GM21423 (cell line): ENCODE results near the gene NSUN3.
"Not testable (repeated sequence)": the region's sequence is repeated elsewhere in the genome, so short reads cannot be mapped to it uniquely, and the experiment has no call there.

ENCODE experiments used
- ATAC-seq: cut with Tn5 transposase; IDR thresholded peaks from one replicate; pipeline ENCODE4 v1.9.1; 2021; ENCODE audit warnings: mild to moderate bottlenecking, moderate library complexity; ENCODE audit not compliant: unreplicated experiment

The NSUN3 gene

GRCh38 chr3:94066506-94067500 is 3.9 kb downstream of the NSUN3 start:
- no peak for ATAC-seq

DNA sequence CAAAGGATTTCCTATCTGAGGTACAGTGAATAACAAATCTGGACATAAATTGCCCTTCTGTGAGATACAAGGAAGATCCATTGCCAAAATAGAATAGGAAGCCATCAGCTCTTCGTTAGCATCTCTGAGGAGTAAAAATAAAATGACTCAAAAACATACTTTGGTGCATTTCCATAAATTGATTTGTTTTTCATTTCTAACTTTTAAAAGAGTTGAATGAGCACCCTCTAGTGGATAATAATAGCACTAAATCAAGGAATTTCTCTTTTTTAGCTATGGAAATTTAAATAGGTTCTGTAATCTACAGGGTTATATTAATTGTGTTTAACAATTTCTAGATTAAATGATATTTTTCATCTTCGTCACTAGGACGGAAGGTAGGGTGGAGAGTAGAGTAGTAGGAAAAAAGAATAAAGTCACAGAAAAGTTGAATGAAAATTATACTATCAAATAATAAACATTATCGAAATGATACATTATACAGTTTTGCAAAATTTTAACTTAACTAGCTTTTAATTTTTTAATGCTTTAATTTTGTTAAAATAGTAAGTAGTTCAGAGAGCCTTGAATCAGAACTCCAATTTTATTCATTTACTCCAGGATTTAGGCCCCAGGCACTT is 6.4 kb downstream of the NSUN3 start:
- ATAC-seq = no peak

DNA sequence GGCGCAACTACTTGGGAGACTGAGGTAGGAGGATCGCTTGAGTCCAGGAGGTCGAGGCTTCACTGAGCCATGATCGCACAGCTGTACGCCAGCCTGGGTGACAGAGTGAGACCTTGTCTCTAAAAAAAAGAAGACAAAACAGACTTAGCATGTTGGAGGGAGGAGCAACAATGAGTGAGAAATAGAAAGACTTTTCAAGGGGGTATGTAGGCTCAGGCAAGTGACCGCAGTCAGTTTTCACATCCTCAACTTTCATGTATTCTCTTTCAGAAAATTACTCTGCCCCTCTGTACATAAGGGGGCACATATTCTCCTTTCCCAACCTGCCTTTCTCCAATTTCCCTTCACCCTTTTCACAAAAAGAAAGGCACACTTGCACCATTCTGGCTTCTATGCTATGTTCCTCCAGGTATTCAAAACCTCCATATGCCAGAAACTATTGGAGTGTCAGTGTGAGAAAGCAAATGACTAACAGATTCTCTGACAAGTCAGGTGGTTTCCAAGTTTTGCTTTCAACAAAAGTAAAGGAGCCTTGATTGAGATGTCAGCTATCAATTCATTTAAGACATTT is 7.6 kb downstream of the NSUN3 start:
- ATAC-seq = peak; percentile 52

GRCh38 chr3:94071713-94072284 is 8.9 kb downstream of the NSUN3 start:
- ATAC-seq = peak; percentile 88

DNA sequence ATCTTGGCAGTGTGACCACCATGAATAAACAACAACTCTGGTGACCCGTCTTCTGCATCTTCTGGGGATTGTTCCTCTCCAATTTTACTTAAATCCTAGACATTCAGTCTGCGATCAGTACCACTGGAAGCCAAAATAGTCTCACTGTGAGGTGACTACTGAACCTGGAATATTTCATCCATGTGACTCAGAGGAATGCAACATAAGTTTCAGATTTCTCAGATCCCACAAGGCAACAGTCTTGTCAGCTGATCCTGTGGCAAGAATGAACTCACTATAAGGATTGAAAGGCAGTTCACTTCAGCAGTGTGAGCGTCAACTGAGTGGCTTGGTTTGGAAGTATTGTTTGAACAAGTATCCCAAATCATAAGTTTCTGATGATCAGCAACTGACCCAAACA is 13.2 kb downstream of the NSUN3 start:
- ATAC-seq = no peak

DNA sequence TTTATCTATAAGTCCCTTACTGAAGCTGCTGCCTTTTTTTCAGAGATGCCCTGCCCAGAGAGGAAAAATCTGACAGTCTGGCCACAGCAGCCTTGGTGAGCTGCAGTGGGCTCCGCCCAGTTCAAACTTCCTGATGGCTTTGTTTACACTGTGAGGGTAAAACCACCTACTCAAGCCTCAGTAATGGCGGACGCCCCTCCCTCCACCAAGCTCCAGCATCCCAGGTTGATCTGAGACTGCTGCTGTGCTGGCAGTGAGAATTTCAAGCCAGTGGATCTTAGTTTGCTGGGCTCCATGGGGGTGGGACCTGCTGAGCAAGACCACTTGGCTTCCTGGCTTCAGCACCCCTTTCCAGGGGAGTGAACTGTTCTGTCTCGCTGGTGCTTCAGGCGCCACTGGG is 17.7 kb downstream of the NSUN3 start:
- not testable (repeated sequence) for ATAC-seq

DNA sequence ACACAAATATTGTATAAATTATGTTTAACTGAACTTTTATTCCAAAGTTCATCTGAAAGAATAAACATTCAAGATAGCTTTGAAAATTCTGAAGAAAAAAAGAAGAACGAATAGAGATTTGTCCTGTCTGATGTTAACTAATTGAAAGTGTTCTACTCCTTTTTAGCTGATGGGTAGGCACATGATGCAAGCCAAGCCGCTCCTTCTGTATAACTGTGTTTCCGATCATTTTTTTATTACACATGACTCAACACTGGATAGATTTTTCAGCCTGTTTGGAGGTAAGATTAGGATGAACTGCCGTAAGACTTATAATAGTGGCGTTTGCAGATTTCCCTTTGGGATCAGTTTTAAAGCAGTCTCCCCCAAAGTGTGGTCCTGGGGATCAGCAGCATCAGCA is 19.0 kb downstream of the NSUN3 start:
- no peak for ATAC-seq

DNA sequence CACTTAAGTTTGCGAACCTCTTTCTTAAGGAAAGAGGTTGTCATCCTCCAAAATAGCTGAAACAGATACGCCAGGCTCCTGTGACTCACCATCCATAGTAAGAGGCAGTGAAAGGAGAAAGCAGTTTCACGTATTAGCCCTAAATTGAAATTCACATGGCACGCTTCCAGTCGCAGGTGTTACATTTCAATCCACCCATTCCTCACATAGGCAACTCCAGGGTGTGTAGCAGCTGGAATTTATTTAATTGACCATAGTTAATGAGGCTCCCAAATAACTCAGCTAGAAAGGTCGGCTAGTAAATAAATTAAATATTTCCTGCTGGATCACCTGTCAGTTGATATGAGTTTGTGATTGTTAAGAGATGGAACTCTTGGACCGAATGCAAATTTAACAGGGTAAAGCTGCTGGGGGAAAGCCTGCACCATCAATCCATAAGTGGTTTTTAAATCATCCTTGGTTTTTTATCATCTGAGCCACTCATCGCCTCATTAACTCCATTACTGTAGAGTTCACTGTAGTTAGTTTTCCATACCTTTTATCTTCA is 19.6 kb downstream of the NSUN3 start:
- ATAC-seq = no peak

DNA sequence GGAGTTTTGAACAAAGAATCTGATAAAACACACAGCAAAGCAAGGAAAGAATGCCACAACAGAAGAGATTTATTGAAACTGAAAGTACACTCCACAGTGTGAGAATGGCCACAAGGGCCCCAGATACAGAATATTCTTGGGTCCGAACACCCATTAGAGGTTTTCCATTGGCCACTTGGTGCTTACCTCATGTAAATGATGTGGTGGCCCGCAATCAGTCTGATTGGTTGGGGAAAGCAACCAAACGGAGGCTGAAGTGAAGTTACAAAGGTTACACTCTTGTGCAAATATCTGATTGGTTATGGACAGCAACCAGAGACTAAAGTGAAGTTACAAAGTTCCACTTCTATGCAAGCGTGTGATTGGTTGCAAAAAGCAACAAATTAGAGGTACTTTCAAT is 20.4 kb downstream of the NSUN3 start:
- ATAC-seq = peak; percentile 76

- no peak for ATAC-seq
Observed at GRCh38 chr3:94089126-94089525, 26.3 kb downstream of the NSUN3 start.

DNA sequence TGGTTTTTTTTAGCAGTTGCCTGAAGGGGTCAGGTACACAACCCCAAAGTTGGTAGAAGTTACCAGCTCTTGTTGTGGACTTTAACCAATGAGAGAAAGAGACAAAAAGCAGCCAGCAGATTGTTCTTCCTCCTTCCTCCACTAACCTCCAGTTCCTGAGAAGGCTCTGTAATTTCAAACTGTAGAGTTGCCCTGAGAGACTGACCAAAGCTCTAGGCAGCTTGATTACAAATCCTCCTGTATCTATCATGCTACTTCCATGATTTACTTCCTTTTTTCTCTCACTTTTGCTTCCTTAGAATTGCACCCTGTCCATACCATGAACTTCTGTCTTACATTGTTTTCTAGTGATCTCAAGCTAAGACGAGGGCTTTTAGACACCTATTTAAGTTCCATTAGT is 29.2 kb downstream of the NSUN3 start:
- ATAC-seq = no peak

DNA sequence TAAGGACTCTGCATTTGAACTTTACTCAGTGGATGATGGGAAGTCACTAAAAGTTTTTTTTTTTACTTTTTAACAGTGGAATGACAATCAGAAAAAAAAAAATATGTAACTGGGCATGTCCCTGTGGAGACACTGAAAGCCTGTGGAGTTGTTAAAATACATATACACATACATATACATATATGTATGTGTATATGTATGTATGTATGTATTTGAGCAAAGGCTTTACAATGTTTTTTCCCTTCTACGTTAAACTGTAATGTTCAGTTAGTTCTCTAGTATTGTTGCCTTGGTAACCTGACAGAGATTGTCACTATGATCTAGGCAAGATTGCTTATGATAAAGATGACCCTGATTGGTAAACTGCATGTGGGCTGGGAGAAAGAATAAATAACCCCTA is 30.3 kb downstream of the NSUN3 start:
- ATAC-seq = no peak

DNA sequence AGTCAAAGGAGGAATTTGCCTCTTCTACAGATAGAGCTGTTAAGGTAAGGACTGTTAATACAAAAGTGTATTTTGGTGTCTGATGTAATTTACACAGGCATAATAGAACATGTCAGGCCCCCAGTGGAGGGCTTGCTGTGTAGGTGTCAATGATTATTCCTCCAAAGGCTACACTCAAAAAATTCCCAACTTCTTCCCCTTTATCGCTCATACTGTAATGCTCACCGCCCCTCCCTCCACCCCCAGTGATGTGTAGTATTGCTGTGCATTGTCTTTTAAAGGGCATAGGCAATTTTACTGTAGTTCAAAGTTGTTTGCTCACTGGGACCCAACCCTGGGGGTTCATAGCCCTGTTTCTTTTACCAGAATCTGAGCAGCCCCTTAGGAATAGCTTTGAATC is 32.2 kb downstream of the NSUN3 start:
- ATAC-seq = no peak

DNA sequence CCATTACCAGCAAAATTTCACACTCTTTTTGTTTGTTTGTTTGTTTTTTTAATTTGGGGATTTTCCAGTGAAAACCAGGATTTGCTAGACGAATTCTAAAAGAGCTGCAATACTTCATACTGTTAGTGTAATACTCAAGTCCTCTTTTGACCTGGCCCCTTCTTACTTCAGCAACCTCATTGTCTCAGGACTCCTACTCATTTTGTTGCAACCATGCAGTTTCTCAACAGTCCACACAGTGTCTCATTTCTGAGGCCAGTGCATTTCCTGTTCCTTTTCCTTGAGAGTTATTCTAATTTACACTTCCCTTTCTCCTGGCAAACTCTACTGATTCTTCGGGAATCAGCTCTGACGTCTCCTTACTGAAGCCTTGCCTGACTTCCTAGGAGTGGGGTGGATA is 35.6 kb downstream of the NSUN3 start:
- ATAC-seq = no peak

GRCh38 chr3:94099311-94099710 is 36.5 kb downstream of the NSUN3 start:
- no peak for ATAC-seq

- ATAC-seq = no peak
Observed at GRCh38 chr3:94101860-94102259, 39.0 kb downstream of the NSUN3 start.

GRCh38 chr3:94106268-94106667 is 43.4 kb downstream of the NSUN3 start:
- no peak for ATAC-seq

- ATAC-seq = not testable (repeated sequence)
Observed at GRCh38 chr3:94110232-94110631, 47.4 kb downstream of the NSUN3 start.

DNA sequence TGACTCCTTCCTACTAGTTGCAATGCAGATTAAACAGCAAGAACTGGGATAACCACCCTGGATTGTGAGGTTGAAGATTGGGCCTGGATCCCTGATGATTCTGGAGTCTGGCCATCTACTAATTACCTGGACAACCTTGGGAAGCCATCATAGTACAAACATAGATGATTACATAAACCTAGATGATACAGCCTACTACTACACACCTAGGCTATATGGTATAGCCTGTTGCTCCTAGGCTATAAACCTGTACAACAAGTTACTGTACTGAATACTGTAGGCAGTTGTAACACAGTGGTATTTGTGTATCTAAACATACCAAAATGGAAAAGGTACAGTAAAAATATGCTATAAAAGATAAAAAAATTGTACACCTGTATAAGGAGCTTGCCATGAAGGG is 48.0 kb downstream of the NSUN3 start:
- no peak for ATAC-seq

DNA sequence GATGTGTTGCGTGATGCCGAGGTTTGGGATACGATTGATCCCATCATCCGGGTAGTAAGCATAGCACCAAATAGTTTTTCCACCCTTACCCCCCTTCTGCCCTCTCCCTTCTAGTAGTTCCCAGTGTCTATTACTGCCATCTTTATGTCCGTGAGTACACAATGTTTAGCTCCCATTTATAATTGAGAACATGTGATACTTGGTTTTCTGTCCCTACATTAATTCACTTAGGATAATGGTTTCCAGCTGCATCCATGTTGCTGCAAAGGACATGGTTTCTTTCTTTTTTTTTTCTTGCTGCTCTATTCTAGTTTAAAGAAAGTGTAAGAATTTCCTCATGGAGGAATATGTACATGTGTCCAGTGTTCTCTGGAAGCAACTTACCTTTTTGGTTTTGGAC is 51.8 kb downstream of the NSUN3 start:
- no peak for ATAC-seq

DNA sequence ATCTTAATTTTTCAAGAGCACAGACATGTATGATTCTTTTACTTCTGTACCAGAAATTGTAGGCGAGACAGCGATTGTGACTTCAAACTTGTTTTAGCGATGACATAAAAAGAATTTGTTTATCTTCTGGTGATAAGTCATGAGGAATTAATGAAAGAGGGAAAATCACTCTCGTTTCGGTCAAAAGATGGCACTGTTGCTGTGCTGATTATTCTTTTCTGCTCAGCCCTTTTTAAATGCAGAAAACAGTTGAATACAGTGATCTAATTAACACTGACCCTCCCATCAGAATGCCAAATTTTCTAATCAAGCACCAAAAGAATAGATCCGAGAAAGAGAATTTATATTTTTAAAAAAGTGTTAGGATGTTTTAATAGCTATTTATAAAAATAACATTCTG is 52.6 kb downstream of the NSUN3 start:
- ATAC-seq = no peak
